Type B pancreatic cell (in vitro differentiated cells): ENCODE measurements around the gene SLCO2B1. TPM values are rescaled to one million over a fixed set of nuclear protein-coding genes. Genes with fewer than 3 reads are reported as not detected.

Experiments used
- DNase-seq: peaks from one replicate; pipeline ENCODE4 v3.0.0; 2021; ENCODE audit warnings: mixed read lengths; ENCODE audit not compliant: unreplicated experiment; ENCODE audit errors: extremely low spot score
- H3K27ac Mint-ChIP-seq: 2 replicates; pipeline ENCODE4 v1.8.0; 2021; ENCODE audit warnings: mild to moderate bottlenecking, mixed read lengths
- H3K27me3 Mint-ChIP-seq: 2 replicates; pipeline ENCODE4 v1.8.0; 2021; ENCODE audit warnings: mixed read lengths
- H3K36me3 Mint-ChIP-seq: 2 replicates; pipeline ENCODE4 v1.8.0; 2021; ENCODE audit warnings: mixed read lengths
- H3K4me1 Mint-ChIP-seq: one replicate; pipeline ENCODE4 v1.8.0; 2021; ENCODE audit warnings: mixed read lengths; ENCODE audit not compliant: unreplicated experiment
- H3K4me3 Mint-ChIP-seq: 2 replicates; pipeline ENCODE4 v1.8.0; 2021; ENCODE audit warnings: mild to moderate bottlenecking, mixed read lengths
- H3K9me3 Mint-ChIP-seq: 2 replicates; pipeline ENCODE4 v1.8.0; 2021; ENCODE audit warnings: mixed read lengths
- CTCF ChIP-seq: fragments of 200-600 bp; sonication (generic); conservative IDR thresholded peaks from 2 replicates; pipeline ENCODE4 v1.5.0; 2021; ENCODE audit warnings: antibody characterized with exemption, mild to moderate bottlenecking
- total RNA-seq: library from RNA; stranded (reverse); gene quantifications from 2 replicates; pipeline ENCODE4 v1.2.1, GENCODE V29; 2021; ENCODE audit warnings: low replicate concordance

The SLCO2B1 gene
- total RNA-seq, 1 donor from 2014 or later = 5.6 TPM

GRCh38 chr11:75230621-75231020 lies 79.7 kb downstream of the SLCO2B1 start:
- H3K27ac Mint-ChIP-seq = no peak overlapping the region
- H3K36me3 Mint-ChIP-seq = no peaks in the 10 kb centered on the region
- DNase-seq = no peak
- H3K4me3 Mint-ChIP-seq = no peak overlapping the region
- H3K27me3 Mint-ChIP-seq = peaks cover 29% of the 10 kb centered on the region
- no peaks in the 10 kb centered on the region for H3K4me1 Mint-ChIP-seq
- H3K9me3 Mint-ChIP-seq = no peaks in the 10 kb centered on the region
- no peak for TF ChIP-seq CTCF

GRCh38 chr11:75233754-75234172 lies 82.9 kb downstream of the SLCO2B1 start:
- no peak overlapping the region for H3K27ac Mint-ChIP-seq
- H3K4me1 Mint-ChIP-seq = peaks cover 6% of the 10 kb centered on the region
- H3K9me3 Mint-ChIP-seq = no peaks in the 10 kb centered on the region
- DNase-seq = peak; percentile 64
- TF ChIP-seq CTCF = no peak
- peaks cover 51% of the 10 kb centered on the region for H3K27me3 Mint-ChIP-seq
- no peak overlapping the region for H3K4me3 Mint-ChIP-seq
- H3K36me3 Mint-ChIP-seq = no peaks in the 10 kb centered on the region

- Mint-ChIP-seq H3K27me3 (peaks cover 62% of the 10 kb centered on the region), H3K9me3 (no peaks in the 10 kb centered on the region), H3K36me3 (no peaks in the 10 kb centered on the region), H3K4me1 (peaks cover 6% of the 10 kb centered on the region), H3K4me3 (no peak overlapping the region), H3K27ac (no peak overlapping the region)
- no peak for TF ChIP-seq CTCF
- DNase-seq = no peak
These were observed 85.2 kb downstream of the SLCO2B1 start for GRCh38 chr11:75236062-75236461.

- Mint-ChIP-seq H3K9me3 (no peaks in the 10 kb centered on the region), H3K27me3 (peaks cover 59% of the 10 kb centered on the region), H3K4me1 (peaks cover 6% of the 10 kb centered on the region), H3K4me3 (no peak overlapping the region), H3K36me3 (no peaks in the 10 kb centered on the region), H3K27ac (no peak overlapping the region)
- no peak for TF ChIP-seq CTCF
- DNase-seq = no peak
These were observed 86.1 kb downstream of the SLCO2B1 start for GRCh38 chr11:75237050-75237449.

- peak overlapping the region; percentile 71 for H3K4me3 Mint-ChIP-seq
- H3K27ac Mint-ChIP-seq = no peak overlapping the region
These were observed 87.9 kb downstream of the SLCO2B1 start for GRCh38 chr11:75238595-75239440.

More at GRCh38 chr11:75238595-75239440, 87.9 kb downstream of the SLCO2B1 start:
- no peaks in the 10 kb centered on the region for H3K9me3 Mint-ChIP-seq
- DNase-seq = no peak
- no peaks in the 10 kb centered on the region for H3K36me3 Mint-ChIP-seq
- H3K27me3 Mint-ChIP-seq = peaks cover 67% of the 10 kb centered on the region
- H3K4me1 Mint-ChIP-seq = peaks cover 6% of the 10 kb centered on the region
- no peak for TF ChIP-seq CTCF
